HEK293 (cell line): ENCODE measurements around the gene BRMS1.

Experiments
- CTCF ChIA-PET: fragments of 350-600 bp; formaldehyde crosslinking; extraction: SDS; loops from one replicate; lab custom pipeline; 2021; ENCODE audit warnings: antibody characterized with exemption; lab: Yijun Ruan, JAX
- POLR2A ChIA-PET: fragments of 300-600 bp; formaldehyde crosslinking; extraction: SDS; loops from one replicate; lab custom pipeline; 2020; ENCODE audit warnings: antibody characterized with exemption, inconsistent platforms; lab: Yijun Ruan, JAX
- H3K27ac ChIP-seq: fragments of 200-500 bp; sonication (Bioruptor generic); 2 replicates; pipeline ENCODE4 v1.5.1; 2014; ENCODE audit warnings: low read depth, low read length, control low read depth, inconsistent platforms; ENCODE audit errors: extremely low read depth
- H3K36me3 ChIP-seq, 2 experiments: fragments of 200-500 bp in 1 of 2; sonication (Bioruptor generic) in 1 of 2; 1 replicate in 1 of 2; 2 replicates in 1 of 2; pipeline ENCODE4 v1.5.1; 2014 to 2017; ENCODE audit warnings: inconsistent platforms in 2 of 2, low read length in 2 of 2; ENCODE audit not compliant: control insufficient read depth in 2 of 2, insufficient read depth in 1 of 2
- H3K4me1 ChIP-seq: fragments of 200-500 bp; sonication (Bioruptor generic); 2 replicates; pipeline ENCODE4 v1.5.1; 2014; ENCODE audit warnings: mild to moderate bottlenecking, low read length, inconsistent platforms; ENCODE audit not compliant: control insufficient read depth, insufficient read depth
- H3K4me3 ChIP-seq: 2 replicates; pipeline ENCODE4 v1.5.1; 2011; ENCODE audit warnings: low read depth, mild to moderate bottlenecking, control low read depth, low read length, moderate library complexity
- H3K9me3 ChIP-seq: fragments of 200-500 bp; sonication (Bioruptor generic); 2 replicates; pipeline ENCODE4 v1.5.1; 2014; ENCODE audit warnings: low read depth, low read length, inconsistent platforms; ENCODE audit not compliant: control insufficient read depth, insufficient read depth
- EGR2 ChIP-seq: fragments of 450-650 bp; formaldehyde crosslinking; IDR thresholded peaks from 2 replicates; pipeline ENCODE4 v1.5.1; 2016; ENCODE audit warnings: low read depth, missing biosample characterization, missing genetic modification characterization
- GLIS1 ChIP-seq: fragments of 450-650 bp; formaldehyde crosslinking; IDR thresholded peaks from 2 replicates; pipeline ENCODE4 v1.5.1; 2016; ENCODE audit warnings: missing biosample characterization, missing genetic modification characterization
- GLIS2 ChIP-seq: fragments of 450-650 bp; formaldehyde crosslinking; IDR thresholded peaks from 2 replicates; pipeline ENCODE4 v1.5.1; 2016; ENCODE audit warnings: missing biosample characterization, missing genetic modification characterization
- HIC1 ChIP-seq: fragments of 450-650 bp; formaldehyde crosslinking; IDR thresholded peaks from 2 replicates; pipeline ENCODE4 v1.5.1; 2016; ENCODE audit warnings: missing biosample characterization, missing genetic modification characterization
- HOXD13 ChIP-seq: sonication (generic); formaldehyde crosslinking; IDR thresholded peaks from 2 replicates; pipeline ENCODE4 v1.8.0; 2022; ENCODE audit warnings: missing genetic modification reagents, borderline replicate concordance
- KLF9 ChIP-seq: fragments of 450-650 bp; formaldehyde crosslinking; IDR thresholded peaks from 2 replicates; pipeline ENCODE4 v1.5.1; 2016; ENCODE audit warnings: missing biosample characterization, missing genetic modification characterization, low read depth
- SP2 ChIP-seq: fragments of 450-650 bp; formaldehyde crosslinking; IDR thresholded peaks from 2 replicates; pipeline ENCODE4 v1.5.1; 2016; ENCODE audit warnings: missing biosample characterization, missing genetic modification characterization
- ZBTB6 ChIP-seq: fragments of 450-650 bp; formaldehyde crosslinking; IDR thresholded peaks from 2 replicates; pipeline ENCODE4 v1.5.1; 2017; ENCODE audit warnings: missing biosample characterization, missing genetic modification characterization
- ZFHX2 ChIP-seq: fragments of 450-650 bp; formaldehyde crosslinking; conservative IDR thresholded peaks from 2 replicates; pipeline ENCODE4 v1.5.1; 2016; ENCODE audit warnings: missing biosample characterization, missing genetic modification characterization
- ZNF18 ChIP-seq: fragments of 450-650 bp; formaldehyde crosslinking; IDR thresholded peaks from 2 replicates; pipeline ENCODE4 v1.5.1; 2016; ENCODE audit warnings: missing biosample characterization, missing genetic modification characterization
- ZNF214 ChIP-seq: fragments of 450-650 bp; formaldehyde crosslinking; IDR thresholded peaks from 2 replicates; pipeline ENCODE4 v1.5.1; 2017; ENCODE audit warnings: missing biosample characterization, mild to moderate bottlenecking, missing genetic modification characterization, borderline replicate concordance
- ZNF26 ChIP-seq: fragments of 450-650 bp; formaldehyde crosslinking; IDR thresholded peaks from 2 replicates; pipeline ENCODE4 v1.5.1; 2016; ENCODE audit warnings: missing biosample characterization, missing genetic modification characterization
- ZNF292 ChIP-seq: fragments of 450-650 bp; formaldehyde crosslinking; IDR thresholded peaks from 2 replicates; pipeline ENCODE4 v1.5.1; 2016; ENCODE audit warnings: low read depth, missing biosample characterization, missing genetic modification characterization, borderline replicate concordance
- ZNF302 ChIP-seq: fragments of 450-650 bp; formaldehyde crosslinking; IDR thresholded peaks from 2 replicates; pipeline ENCODE4 v1.5.1; 2016; ENCODE audit warnings: missing biosample characterization, missing genetic modification characterization, low read depth
- ZNF335 ChIP-seq: fragments of 450-650 bp; formaldehyde crosslinking; conservative IDR thresholded peaks from 2 replicates; pipeline ENCODE4 v1.5.1; 2016; ENCODE audit warnings: missing biosample characterization, missing genetic modification characterization
- ZNF529 ChIP-seq: fragments of 450-650 bp; formaldehyde crosslinking; IDR thresholded peaks from 2 replicates; pipeline ENCODE4 v1.5.1; 2017; ENCODE audit warnings: missing genetic modification characterization, missing biosample characterization; ENCODE audit not compliant: insufficient replicate concordance
- ZNF600 ChIP-seq: fragments of 450-650 bp; formaldehyde crosslinking; IDR thresholded peaks from 2 replicates; pipeline ENCODE4 v1.5.1; 2016; ENCODE audit warnings: missing biosample characterization, missing genetic modification characterization
- ZNF623 ChIP-seq: fragments of 450-650 bp; formaldehyde crosslinking; IDR thresholded peaks from 2 replicates; pipeline ENCODE4 v1.5.1; 2016; ENCODE audit warnings: missing biosample characterization, missing genetic modification characterization
- ZNF629 ChIP-seq: fragments of 450-650 bp; formaldehyde crosslinking; IDR thresholded peaks from 2 replicates; pipeline ENCODE4 v1.5.1; 2017; ENCODE audit warnings: missing biosample characterization, missing genetic modification characterization
- ZSCAN4 ChIP-seq: fragments of 450-650 bp; formaldehyde crosslinking; IDR thresholded peaks from 2 replicates; pipeline ENCODE4 v1.5.1; 2017; ENCODE audit warnings: missing biosample characterization, missing genetic modification characterization

The BRMS1 gene

GRCh38 chr11:66293352-66293751 is 51.6 kb downstream of the BRMS1 start:
- ChIA-PET POLR2A (no interaction called here), CTCF (no interaction called here)
- Histone ChIP-seq H3K4me1 (no peaks in the 10 kb centered on the region), H3K9me3 (no peaks in the 10 kb centered on the region), H3K36me3 (no peaks in the 10 kb centered on the region), H3K27ac (no peak overlapping the region), H3K4me3 (no peak overlapping the region)
- no peak for TF ChIP-seq ZNF629 (tag by site-specific recombination)
- no peak for TF ChIP-seq ZNF302 (tag by site-specific recombination)
- no peak for TF ChIP-seq ZNF292 (tag by site-specific recombination)
- no peak for TF ChIP-seq ZNF214 (tag by site-specific recombination)

GRCh38 chr11:66292543-66293332 is 52.2 kb downstream of the BRMS1 start:
- H3K4me3 ChIP-seq: no peak overlapping the region
- H3K9me3 ChIP-seq: no peaks in the 10 kb centered on the region
- CTCF ChIA-PET: interaction anchor here (0.5 kb wide), 1 partner anchor 19 kb away, joined by 4 read pairs; no protein-coding TSS in a partner anchor
- peak; percentile 79 for TF ChIP-seq ZSCAN4 (tag by site-specific recombination)
- TF ChIP-seq ZNF623: no peak
- TF ChIP-seq EGR2 (tag by site-specific recombination): peak; percentile 88
- peak; percentile 31; the same call in 1 of the 2 replicates for TF ChIP-seq KLF9 (tag by site-specific recombination)
- TF ChIP-seq ZNF529 (tag by site-specific recombination): no peak
- TF ChIP-seq SP2: peak; percentile 21; the same call in 1 of the 2 replicates
- peak; percentile 19; the same call in 1 of the 2 replicates for TF ChIP-seq GLIS1 (tag by site-specific recombination)
- TF ChIP-seq ZFHX2 (tag by site-specific recombination): peak; percentile 88
- 0 out of 2 replicates have a peak, but pooled peaks have one; percentile 9 for TF ChIP-seq HIC1 (tag by site-specific recombination)
- TF ChIP-seq ZNF26 (tag by site-specific recombination): no peak
- no peak for TF ChIP-seq HOXD13
- TF ChIP-seq GLIS2 (tag by site-specific recombination): peak; percentile 36; the same call in 1 of the 2 replicates
- TF ChIP-seq ZBTB6: no peak
- peak; percentile 91 for TF ChIP-seq ZNF18 (tag by site-specific recombination)
- 0 out of 2 replicates have a peak, but pooled peaks have one; percentile 28 for TF ChIP-seq ZNF600 (tag by site-specific recombination)
- TF ChIP-seq ZNF335 (tag by site-specific recombination): peak; percentile 30; the same call in 1 of the 2 replicates
- POLR2A ChIA-PET: no interaction called here
- H3K36me3 ChIP-seq: no peaks in the 10 kb centered on the region
- H3K27ac ChIP-seq: no peak overlapping the region
- no peaks in the 10 kb centered on the region for H3K4me1 ChIP-seq
